OCI-LY1 (cell line): ENCODE data around the gene CPNE5.

ENCODE experiments used
- H2AFZ ChIP-seq: fragments of 200-600 bp; sonication (generic), shearing (Covaris generic); 2 replicates; pipeline ENCODE4 v1.6.0; 2014; ENCODE audit warnings: antibody characterized with exemption, mild to moderate bottlenecking, low read length
- H3F3A ChIP-seq: fragments of 200-600 bp; sonication (generic), shearing (Covaris generic); 2 replicates; pipeline ENCODE4 v1.6.0; 2014; ENCODE audit warnings: mild to moderate bottlenecking, antibody characterized with exemption, low read length, moderate library complexity; ENCODE audit not compliant: insufficient read depth
- H3K27ac ChIP-seq: fragments of 200-600 bp; sonication (generic); 2 replicates; pipeline ENCODE4 v1.5.1; 2014; ENCODE audit warnings: low read length, mixed run types, mild to moderate bottlenecking, low read depth; ENCODE audit not compliant: poor library complexity, severe bottlenecking
- H3K27me3 ChIP-seq: fragments of 200-600 bp; sonication (generic); 2 replicates; pipeline ENCODE4 v1.6.0; 2014; ENCODE audit warnings: antibody characterized with exemption, mild to moderate bottlenecking, low read length, moderate library complexity; ENCODE audit not compliant: insufficient read depth
- H3K36me3 ChIP-seq: fragments of 200-600 bp; sonication (generic); 2 replicates; pipeline ENCODE4 v1.6.1; 2014; ENCODE audit warnings: mild to moderate bottlenecking, antibody characterized with exemption, low read length, moderate library complexity, mixed read lengths; ENCODE audit not compliant: insufficient read depth
- H3K4me1 ChIP-seq: fragments of 200-600 bp; sonication (generic); 2 replicates; pipeline ENCODE4 v1.5.1; 2014; ENCODE audit warnings: mild to moderate bottlenecking, low read length, moderate library complexity; ENCODE audit not compliant: insufficient read depth, severe bottlenecking
- H3K4me2 ChIP-seq: fragments of 200-600 bp; sonication (generic), shearing (Covaris generic); 2 replicates; pipeline ENCODE4 v1.6.1; 2014; ENCODE audit warnings: low read length
- H3K4me3 ChIP-seq: fragments of 200-600 bp; sonication (generic); 2 replicates; pipeline ENCODE4 v1.5.1; 2014; ENCODE audit warnings: low read length, low read depth, mild to moderate bottlenecking, mixed read lengths; ENCODE audit not compliant: poor library complexity, severe bottlenecking
- H3K79me2 ChIP-seq: fragments of 200-600 bp; shearing (Covaris generic); 2 replicates; pipeline ENCODE4 v1.6.1; 2016; ENCODE audit warnings: mixed run types, low read length, mixed read lengths; ENCODE audit not compliant: insufficient read depth
- H3K9ac ChIP-seq: fragments of 200-600 bp; sonication (generic), shearing (Covaris generic); 2 replicates; pipeline ENCODE4 v1.6.1; 2014; ENCODE audit warnings: mild to moderate bottlenecking, low read length, mixed read lengths
- H3K9me2 ChIP-seq: fragments of 200-600 bp; sonication (generic), shearing (Covaris generic); 2 replicates; pipeline ENCODE4 v1.6.1; 2014; ENCODE audit warnings: low read depth, mild to moderate bottlenecking, low read length, mixed read lengths
- H3K9me3 ChIP-seq: fragments of 200-600 bp; shearing (Covaris generic); 2 replicates; pipeline ENCODE4 v1.6.1; 2014; ENCODE audit warnings: low read length, mixed read lengths
- H4K20me1 ChIP-seq: fragments of 200-600 bp; sonication (generic), shearing (Covaris generic); 2 replicates; pipeline ENCODE4 v1.6.0; 2016; ENCODE audit warnings: mild to moderate bottlenecking, low read length; ENCODE audit not compliant: insufficient read depth
- CTCF ChIP-seq: fragments of 200-600 bp; sonication (generic), shearing (Covaris generic); IDR thresholded peaks from 2 replicates; pipeline ENCODE4 v1.5.1; 2017; ENCODE audit warnings: mild to moderate bottlenecking, antibody characterized with exemption, low read length, moderate library complexity, mixed read lengths
- EZH2 ChIP-seq: fragments of 200-600 bp; sonication (generic), shearing (Covaris generic); IDR thresholded peaks from 2 replicates; pipeline ENCODE4 v1.8.0; 2017; ENCODE audit warnings: borderline replicate concordance, mixed run types, mild to moderate bottlenecking, antibody characterized with exemption, low read length, moderate library complexity, mixed read lengths

CPNE5 gene

GRCh38 chr6:36832313-36832712, 6.9 kb downstream of the CPNE5 start:
- H3K27me3 ChIP-seq = no peaks in the 10 kb centered on the region; the same call in 1 of the 2 replicates
- H3K9me3 ChIP-seq = peaks cover 7% of the 10 kb centered on the region
- H3K36me3 ChIP-seq = no peaks in the 10 kb centered on the region; the same call in 1 of the 2 replicates
- H4K20me1 ChIP-seq = no peaks in the 10 kb centered on the region
- no peak overlapping the region for H2AFZ ChIP-seq
- H3F3A ChIP-seq = no peaks in the 10 kb centered on the region
- no peaks in the 10 kb centered on the region for H3K4me1 ChIP-seq
- H3K9me2 ChIP-seq = no peaks in the 10 kb centered on the region
- no peak overlapping the region for H3K9ac ChIP-seq
- no peak for TF ChIP-seq EZH2
- no peak for TF ChIP-seq CTCF
- H3K79me2 ChIP-seq = no peaks in the 10 kb centered on the region
- no peak overlapping the region for H3K4me3 ChIP-seq
- no peak overlapping the region for H3K4me2 ChIP-seq
- H3K27ac ChIP-seq = no peak overlapping the region

GRCh38 chr6:36830577-36830976, 8.7 kb downstream of the CPNE5 start:
- TF ChIP-seq CTCF (no peak), EZH2 (no peak)
- H3K27ac ChIP-seq = no peak overlapping the region

GRCh38 chr6:36829919-36830544, 9.2 kb downstream of the CPNE5 start:
- no peaks in the 10 kb centered on the region for H3K79me2 ChIP-seq
- no peaks in the 10 kb centered on the region for H3F3A ChIP-seq
- no peak for TF ChIP-seq EZH2
- no peak for TF ChIP-seq CTCF
- H3K9me2 ChIP-seq = no peaks in the 10 kb centered on the region
- H3K9ac ChIP-seq = no peak overlapping the region
- no peaks in the 10 kb centered on the region for H3K4me1 ChIP-seq
- H3K4me3 ChIP-seq = no peak overlapping the region
- no peak overlapping the region for H2AFZ ChIP-seq
- H3K4me2 ChIP-seq = no peak overlapping the region
- no peaks in the 10 kb centered on the region; the same call in 1 of the 2 replicates for H3K36me3 ChIP-seq
- H3K27ac ChIP-seq = no peak overlapping the region
- no peaks in the 10 kb centered on the region for H4K20me1 ChIP-seq
- H3K9me3 ChIP-seq = peaks cover 7% of the 10 kb centered on the region
- H3K27me3 ChIP-seq = peaks cover 7% of the 10 kb centered on the region; the same call in 1 of the 2 replicates

More at GRCh38 chr6:36830577-36830976, 8.7 kb downstream of the CPNE5 start:
- H3K9me3 ChIP-seq = peaks cover 7% of the 10 kb centered on the region
- no peaks in the 10 kb centered on the region for H3K9me2 ChIP-seq
- H3K27me3 ChIP-seq = peaks cover 3% of the 10 kb centered on the region; the same call in 1 of the 2 replicates
- H3F3A ChIP-seq = no peaks in the 10 kb centered on the region
- no peak overlapping the region for H2AFZ ChIP-seq
- no peaks in the 10 kb centered on the region for H4K20me1 ChIP-seq
- H3K9ac ChIP-seq = no peak overlapping the region
- no peaks in the 10 kb centered on the region; the same call in 1 of the 2 replicates for H3K36me3 ChIP-seq
- H3K4me3 ChIP-seq = no peak overlapping the region
- H3K4me1 ChIP-seq = no peaks in the 10 kb centered on the region
- H3K79me2 ChIP-seq = no peaks in the 10 kb centered on the region
- H3K4me2 ChIP-seq = no peak overlapping the region
